GM12872 (cell line): ENCODE data around the gene NSG1.
A peak's percentile ranks its signal among the peaks of the same experiment; 100 is the strongest.

ENCODE experiments used
- CTCF ChIP-seq: IDR thresholded peaks from 3 replicates; pipeline ENCODE4 v1.5.1; 2011; ENCODE audit warnings: low read depth, mild to moderate bottlenecking, low read length, moderate library complexity; ENCODE audit not compliant: insufficient read depth

NSG1 gene

GRCh38 chr4:4428966-4429875 lies 42.3 kb downstream of the NSG1 start:
- TF ChIP-seq CTCF, result no peak

DNA sequence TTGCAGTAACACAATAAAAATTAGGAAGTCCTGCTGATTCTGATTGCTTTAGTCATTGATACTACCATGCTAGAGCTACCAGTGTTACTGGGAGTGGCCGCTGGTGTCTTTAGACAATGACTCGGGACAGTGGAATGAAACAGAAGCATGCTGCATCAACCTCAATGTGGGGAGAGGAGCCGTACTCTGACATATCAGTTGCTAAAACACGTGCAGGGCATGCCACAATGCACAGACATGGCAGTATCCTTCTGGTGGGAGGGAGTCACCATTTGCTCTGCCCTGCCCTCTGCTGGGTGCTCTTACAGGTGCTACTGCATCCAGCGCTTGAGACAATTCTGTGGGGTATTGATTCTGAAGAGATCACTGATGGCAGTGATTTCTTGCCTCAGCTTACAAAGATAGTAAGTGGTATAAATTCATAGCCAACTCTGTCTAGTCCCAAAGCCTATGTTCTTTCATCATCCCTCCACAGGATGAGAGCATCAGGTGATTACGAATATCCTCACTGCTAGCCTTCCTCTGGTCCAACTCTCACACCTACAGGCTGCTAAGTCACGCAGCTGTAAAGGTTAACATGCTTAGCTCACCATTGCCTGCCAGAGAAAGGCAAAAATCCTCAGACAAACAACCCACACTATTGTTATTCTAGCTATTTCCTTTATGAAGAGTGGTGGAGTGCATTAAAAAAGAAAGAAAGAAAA lies 43.7 kb downstream of the NSG1 start:
- peak; percentile 85 for TF ChIP-seq CTCF

DNA sequence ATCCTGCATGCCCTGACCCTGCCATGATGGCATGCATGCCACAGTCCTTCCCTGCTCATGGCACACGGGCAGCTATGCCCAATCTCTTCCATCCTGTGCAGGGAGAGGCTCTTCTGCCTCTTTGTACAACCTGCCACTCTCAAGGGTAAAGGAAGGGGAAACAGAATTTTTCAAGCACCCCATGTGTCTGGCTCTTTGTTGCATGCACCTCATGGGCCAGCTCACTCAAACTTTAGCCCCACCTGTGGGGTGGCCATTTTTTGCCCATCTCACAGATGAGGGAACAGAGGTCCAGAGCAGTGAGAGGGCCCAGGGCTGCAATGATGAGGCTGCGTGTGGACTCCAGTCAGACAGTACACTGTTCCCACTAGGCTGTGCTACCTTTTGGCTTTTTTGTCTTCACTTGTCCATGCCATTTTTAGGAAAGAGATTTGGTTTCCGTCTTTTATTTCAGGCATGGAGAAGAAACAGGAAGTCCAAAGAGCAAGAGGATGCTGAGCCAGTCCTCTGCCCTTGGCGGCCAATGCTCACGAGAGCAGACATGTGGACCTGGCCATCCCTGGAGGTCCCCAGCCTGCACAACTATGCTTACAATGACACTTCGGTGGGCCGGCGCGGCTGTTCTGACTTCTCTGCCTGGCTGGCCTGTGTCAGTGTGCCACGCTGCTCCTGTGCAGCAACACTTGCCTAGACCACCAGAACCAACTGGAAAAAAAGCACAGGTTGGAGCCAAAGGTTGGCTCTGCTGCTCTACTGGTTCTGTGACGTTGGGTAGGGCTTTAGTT lies 45.6 kb downstream of the NSG1 start:
- TF ChIP-seq CTCF, result no peak

GRCh38 chr4:4433941-4434340 lies 47.0 kb downstream of the NSG1 start:
- no peak for TF ChIP-seq CTCF

- no peak for TF ChIP-seq CTCF
Observed at GRCh38 chr4:4436244-4436823, 49.4 kb downstream of the NSG1 start.

- TF ChIP-seq CTCF, result no peak
Observed at GRCh38 chr4:4437798-4438470, 51.0 kb downstream of the NSG1 start.

DNA sequence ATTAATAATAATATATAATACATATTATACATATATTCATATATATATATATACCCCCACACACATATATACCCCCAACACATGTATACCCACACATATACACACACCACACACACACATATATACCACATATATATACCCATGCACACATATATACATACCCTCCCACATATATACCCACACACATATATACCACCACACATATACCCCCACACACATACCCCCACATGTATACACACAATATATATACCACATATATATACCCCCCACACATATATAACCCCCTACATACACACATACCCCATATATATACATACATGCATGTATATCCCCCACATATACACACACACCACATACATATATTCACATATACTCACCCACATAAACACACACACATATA lies 52.0 kb downstream of the NSG1 start:
- TF ChIP-seq CTCF, result no peak
